Stimulated activated CD4-positive, alpha-beta T cell treated with anti-CD3 and anti-CD28 coated beads, Interleukin-4, amount 100 ng/mL, for 1 hour (primary cell): ENCODE measurements around the gene ZNF567.
A peak's percentile ranks its signal among the peaks of the same experiment; 100 is the strongest.
"Not testable (repeated sequence)": the region's sequence is repeated elsewhere in the genome, so short reads cannot be mapped to it uniquely, and the experiment has no call there.

ENCODE experiments used
- DNase-seq: peaks from one replicate; pipeline ENCODE4 v3.0.0-alpha.2; 2020

Gene ZNF567

GRCh38 chr19:36687214-36688056, at the start of gene ZNF567:
TSS of gene ZNF567 (plus strand) at chr19:36687612. CDS start at chr19:36694868, 7,256 bp downstream.
- peak; percentile 99 for DNase-seq

GRCh38 chr19:36638862-36639510, 48.4 kb upstream of the ZNF567 start:
- DNase-seq: no peak

DNA sequence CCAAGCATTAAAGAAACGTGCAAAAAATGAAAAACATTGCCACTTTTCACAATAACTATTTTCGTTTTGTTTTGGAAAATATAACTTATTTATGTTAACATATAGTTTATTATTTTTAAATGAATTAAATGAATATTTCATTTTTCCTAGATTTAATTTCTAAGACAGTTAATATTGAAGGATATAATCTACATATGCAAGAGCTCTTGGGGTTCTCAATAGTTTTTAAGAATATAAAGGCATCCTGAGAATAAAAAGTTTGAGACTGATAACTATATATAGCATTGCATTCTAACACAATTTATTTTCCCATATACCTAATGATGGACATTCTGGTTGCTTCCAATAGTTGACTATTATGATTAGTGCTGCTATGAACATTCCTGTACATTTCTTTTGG, 40.7 kb upstream of the ZNF567 start:
- DNase-seq: no peak

DNA sequence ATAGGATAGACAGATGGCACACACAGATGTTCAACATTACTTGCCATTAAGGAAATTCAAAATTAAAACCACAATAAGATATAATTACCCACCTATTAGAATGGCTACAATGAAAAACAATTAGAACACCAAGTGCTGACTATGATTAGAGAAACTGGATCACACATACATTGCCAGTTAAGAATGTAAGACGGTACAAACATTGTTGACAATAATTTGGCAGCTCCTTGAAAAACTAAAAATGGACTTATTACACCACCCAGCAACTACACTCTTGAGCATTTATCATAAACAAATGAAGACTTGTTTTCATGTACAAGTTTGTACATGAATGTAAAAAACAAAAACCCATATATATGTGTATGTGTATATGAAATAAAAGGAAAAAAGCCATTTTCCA, 34.5 kb upstream of the ZNF567 start:
- no peak for DNase-seq

DNA sequence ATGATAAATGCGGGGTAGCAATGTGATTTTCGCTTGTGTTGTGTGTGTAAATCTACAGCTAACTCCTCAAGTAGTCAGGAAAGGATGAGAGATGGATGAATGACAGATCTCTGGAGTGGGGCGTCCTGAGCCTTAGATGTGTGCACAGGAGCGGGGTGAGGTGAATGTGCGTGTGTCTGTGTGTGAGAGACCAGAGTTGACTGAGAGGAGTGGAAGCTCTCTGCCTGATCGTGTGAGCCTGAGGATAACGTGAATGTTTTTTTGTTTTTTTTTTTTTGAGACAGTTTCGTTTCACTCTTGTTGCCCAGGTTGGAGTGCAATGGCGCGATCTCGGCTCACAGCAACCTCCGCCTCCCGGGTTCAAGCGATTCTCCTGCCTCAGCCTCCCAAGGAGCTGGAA, 21.6 kb upstream of the ZNF567 start:
- no peak for DNase-seq

- no peak for DNase-seq
Observed at GRCh38 chr19:36668646-36669045, 18.8 kb upstream of the ZNF567 start.

DNA sequence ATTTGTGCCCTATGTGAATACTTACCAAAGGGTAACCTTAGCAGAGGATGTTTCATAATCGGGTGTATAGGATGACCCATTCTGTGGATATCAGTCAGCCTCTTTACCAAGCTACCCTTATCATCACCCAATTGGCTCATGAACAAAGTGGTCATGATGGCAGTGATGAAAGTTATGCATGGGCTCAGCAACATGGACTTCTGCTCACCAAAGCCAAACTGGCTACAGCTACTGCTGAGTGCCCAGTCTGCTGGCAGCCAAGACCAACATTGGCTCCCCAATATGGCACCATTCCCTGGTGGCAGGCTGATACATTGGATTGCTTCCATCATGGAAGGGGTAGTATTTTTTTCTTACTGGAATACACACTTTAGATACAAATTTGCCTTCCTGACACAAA, 15.0 kb upstream of the ZNF567 start:
- DNase-seq: no peak

- DNase-seq: no peak
Observed at GRCh38 chr19:36674201-36674600, 13.2 kb upstream of the ZNF567 start.

GRCh38 chr19:36679455-36679854, 8.0 kb upstream of the ZNF567 start:
- no peak for DNase-seq

GRCh38 chr19:36685835-36686234, 1.6 kb upstream of the ZNF567 start:
- no peak for DNase-seq

GRCh38 chr19:36686365-36687213, 823 bp upstream of the ZNF567 start:
- no peak for DNase-seq

DNA sequence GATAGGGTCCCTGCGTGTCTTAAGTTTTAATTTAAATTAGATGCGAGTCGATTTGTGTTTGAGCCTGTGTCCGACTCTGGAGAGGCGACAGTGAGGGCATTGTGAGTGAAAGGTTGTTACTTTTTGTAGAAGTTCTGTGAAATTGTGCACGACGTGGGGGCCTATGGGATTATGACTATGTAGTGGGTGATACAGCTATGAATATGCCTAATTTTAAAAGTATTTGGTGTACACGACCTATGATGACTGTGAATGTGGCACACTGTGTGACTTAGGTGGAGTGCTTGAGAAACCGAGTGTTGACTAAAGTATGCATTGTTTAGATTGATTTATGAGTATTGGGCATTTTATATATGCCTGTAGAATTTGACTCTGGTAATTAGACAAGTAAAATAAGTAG, 646 bp downstream of the ZNF567 start:
- no peak for DNase-seq

- DNase-seq: no peak
Observed at GRCh38 chr19:36707134-36707533, 19.7 kb downstream of the ZNF567 start.

DNA sequence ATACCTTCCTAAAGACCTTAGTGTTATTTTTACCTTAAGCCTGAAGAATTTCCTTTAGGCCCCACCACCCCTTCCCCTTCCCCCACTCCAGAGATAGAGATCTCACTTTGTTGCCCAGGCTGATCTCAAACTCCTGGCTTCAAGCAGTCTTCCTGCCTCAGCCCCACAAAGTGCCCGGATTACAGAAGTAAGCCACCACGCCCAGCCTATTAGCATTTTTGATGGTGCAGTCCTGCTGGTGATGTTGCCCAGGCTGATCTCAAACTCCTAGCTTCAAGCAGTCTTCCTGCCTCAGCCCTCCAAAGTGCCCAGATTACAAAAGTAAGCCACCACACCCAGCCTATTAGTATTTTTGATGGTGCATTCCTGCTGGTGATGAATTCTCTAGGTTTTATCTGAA, 22.0 kb downstream of the ZNF567 start:
- no peak for DNase-seq

- no peak for DNase-seq
Observed at GRCh38 chr19:36719687-36720556, 32.5 kb downstream of the ZNF567 start.

DNA sequence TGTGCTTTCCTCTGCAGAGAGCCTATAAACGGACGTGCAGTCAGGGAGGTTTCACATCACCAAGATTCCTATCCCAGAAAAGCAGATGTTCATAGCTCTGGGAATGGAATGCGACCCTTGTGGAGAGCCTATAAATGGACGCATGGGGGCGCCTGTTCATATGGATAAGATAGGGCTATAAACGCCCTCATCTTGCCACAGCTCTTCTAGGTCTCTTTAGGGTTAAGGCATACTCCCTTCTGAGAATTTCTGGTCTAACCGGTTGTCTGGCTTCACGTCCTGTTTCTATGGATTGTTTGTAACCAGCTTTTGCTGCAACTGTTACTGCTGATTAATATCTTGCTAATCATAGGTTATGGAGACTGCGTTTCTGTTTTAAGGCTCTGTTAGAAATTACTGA, 48.8 kb downstream of the ZNF567 start:
- DNase-seq: not testable (repeated sequence)

DNA sequence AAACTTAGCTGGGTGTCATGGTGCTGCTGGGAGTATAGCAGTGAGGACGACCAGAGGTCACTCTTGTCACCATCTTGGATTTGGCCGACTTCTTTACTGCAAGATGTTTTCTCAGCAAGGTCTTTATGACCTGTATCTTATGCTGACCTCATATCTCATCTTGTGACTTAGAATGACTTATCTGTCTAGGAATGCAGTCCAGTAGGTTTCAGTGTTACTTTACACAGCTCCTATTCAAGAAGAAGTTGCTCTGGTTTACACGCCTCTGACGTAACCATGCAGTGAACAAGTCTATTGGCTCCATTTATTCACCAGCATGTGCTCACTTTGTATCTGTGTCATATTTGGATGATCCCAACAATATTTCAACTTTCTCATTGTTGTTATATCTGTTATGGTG, 58.5 kb downstream of the ZNF567 start:
- no peak for DNase-seq

DNA sequence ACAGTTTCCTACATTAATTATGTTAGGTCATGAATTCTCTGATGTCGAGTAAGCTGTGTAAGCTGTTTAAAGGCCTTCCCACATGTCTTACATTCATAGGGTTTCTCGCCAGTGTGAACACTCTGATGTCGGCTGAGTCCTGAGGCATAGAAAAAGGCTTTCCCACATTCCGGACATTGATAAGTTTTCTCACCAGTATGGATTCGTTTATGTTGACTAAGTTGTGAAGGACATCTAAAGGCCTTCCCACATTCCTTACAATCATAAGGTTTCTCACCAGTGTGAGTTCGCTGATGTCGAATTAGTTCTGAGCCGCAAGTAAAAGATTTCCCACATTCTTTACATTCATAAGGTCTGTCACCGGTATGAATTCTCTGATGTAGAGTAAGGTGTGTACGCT, 60.3 kb downstream of the ZNF567 start:
- no peak for DNase-seq

DNA sequence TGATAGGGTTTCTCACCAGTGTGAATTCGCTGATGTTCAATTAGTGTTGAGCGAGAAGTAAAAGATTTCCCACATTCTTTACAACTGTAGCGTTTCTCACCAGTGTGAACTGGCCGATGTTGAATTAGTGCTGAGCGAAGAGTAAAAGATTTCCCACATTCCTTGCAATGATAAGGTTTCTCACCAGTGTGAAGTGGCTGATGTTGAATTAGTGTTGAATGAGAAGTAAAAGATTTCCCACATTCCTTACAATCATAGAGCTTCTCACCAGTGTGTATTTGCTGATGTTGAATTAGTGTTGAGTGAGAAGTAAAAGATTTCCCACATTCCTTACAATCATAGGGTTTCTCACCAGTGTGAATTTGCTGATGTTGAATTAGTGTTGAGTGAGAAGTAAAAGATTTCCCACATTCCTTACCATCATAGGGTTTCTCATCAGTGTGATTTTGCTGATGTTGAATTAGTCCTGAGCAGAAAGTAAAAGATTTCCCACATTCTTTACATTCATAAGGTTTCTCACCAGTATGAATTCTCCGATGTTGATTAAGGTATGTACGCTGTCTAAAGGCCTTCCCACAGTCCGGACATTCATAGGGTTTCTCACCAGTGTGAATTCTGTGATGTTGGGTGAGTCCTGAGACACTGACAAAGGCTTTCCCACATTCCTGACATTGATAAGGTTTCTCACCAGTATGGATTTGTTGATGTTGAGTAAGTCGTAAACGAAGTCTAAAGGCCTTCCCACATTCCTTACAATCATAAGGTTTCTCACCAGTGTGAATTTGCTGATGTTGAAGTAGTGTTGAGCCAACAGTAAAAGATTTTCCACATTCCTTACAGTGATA, 61.2 kb downstream of the ZNF567 start:
- DNase-seq: no peak

GRCh38 chr19:36749613-36750012, 62.2 kb downstream of the ZNF567 start:
- not testable (repeated sequence) for DNase-seq

DNA sequence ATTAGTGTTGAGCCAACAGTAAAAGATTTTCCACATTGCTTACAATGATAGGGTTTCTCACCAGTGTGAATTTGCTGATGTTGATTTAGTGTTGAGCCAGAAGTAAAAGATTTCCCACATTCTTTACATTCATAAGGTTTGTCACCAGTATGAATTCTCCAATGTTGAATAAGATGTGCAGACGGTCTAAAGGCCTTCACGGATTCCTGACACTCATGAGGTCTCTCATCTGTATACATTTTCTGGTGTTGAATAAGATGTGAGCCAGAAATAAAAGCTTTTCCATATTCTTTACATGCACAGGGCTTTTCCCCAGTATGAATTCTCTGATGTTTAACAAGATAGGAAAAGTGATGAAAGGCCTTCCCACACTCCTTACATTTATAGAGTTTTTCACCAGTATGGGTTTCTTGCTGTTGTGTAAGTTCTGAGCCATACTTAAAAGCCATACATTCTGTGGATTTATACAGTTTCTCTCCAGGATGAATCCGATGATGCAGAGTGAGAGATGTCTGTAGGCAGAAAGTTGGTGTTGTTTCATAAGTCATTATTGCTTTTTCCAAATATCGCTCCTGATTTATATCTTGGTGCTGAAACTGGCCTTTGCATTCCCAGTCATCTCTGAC, 62.8 kb downstream of the ZNF567 start:
- no peak for DNase-seq
